CD4-positive, alpha-beta T cell (primary cell): Measurements from ENCODE around the gene CENPS. TPM values are rescaled to one million over a fixed set of nuclear protein-coding genes. Genes with fewer than 3 reads are reported as not detected.

Experiments used
- ATAC-seq: fragments of 200-7000 bp; cut with Tn5 transposase; one replicate; pipeline ENCODE4 v1.10.0; 2022; ENCODE audit warnings: mild to moderate bottlenecking; ENCODE audit not compliant: poor library complexity
- CTCF ChIA-PET: fragments of 350-600 bp; sonication (Branson Sonifier 250); formaldehyde crosslinking; loops from one replicate; lab custom pipeline; 2021; ENCODE audit warnings: antibody characterized with exemption, inconsistent platforms; lab: Charles Lee
- POLR2A ChIA-PET: fragments of 350-600 bp; sonication (Branson Sonifier 250); formaldehyde crosslinking; loops from one replicate; lab custom pipeline; 2021; ENCODE audit warnings: antibody characterized with exemption, inconsistent platforms; lab: Charles Lee
- DNase-seq, 14 experiments: peaks; one replicate each; pipeline ENCODE4 v3.0.0-alpha.2; 2013 to 2020; ENCODE audit warnings: mixed read lengths in 2 of 14
- H3K27ac ChIP-seq, 2 donors: one replicate each; pipeline versions ENCODE4 v1.5.1 to v1.7.0; 2013; ENCODE audit warnings: low read length in 2 of 2, low read depth in 1 of 2, mild to moderate bottlenecking in 1 of 2
- H3K27me3 ChIP-seq, 2 experiments: 1 replicate in 1 of 2; 2 replicates in 1 of 2; pipeline versions ENCODE4 v1.6.1 to v1.7.0; 2013; ENCODE audit warnings: low read length in 2 of 2, control low read depth in 1 of 2, mild to moderate bottlenecking in 1 of 2, moderate library complexity in 1 of 2; ENCODE audit not compliant: insufficient read depth in 2 of 2, control insufficient read depth in 1 of 2
- H3K36me3 ChIP-seq: one replicate; pipeline ENCODE4 v1.6.1; 2013; ENCODE audit warnings: low read length, control low read depth; ENCODE audit not compliant: insufficient read depth
- H3K4me1 ChIP-seq: one replicate; pipeline ENCODE4 v1.6.1; 2013; ENCODE audit warnings: low read length, control low read depth; ENCODE audit not compliant: insufficient read depth
- H3K4me3 ChIP-seq: one replicate; pipeline ENCODE4 v1.5.1; 2013; ENCODE audit warnings: mild to moderate bottlenecking, low read length, moderate library complexity
- H3K9me3 ChIP-seq, 2 experiments: 1 replicate in 1 of 2; 2 replicates in 1 of 2; pipeline versions ENCODE4 v1.6.1 to v1.7.0; 2013; ENCODE audit warnings: low read length in 2 of 2, mild to moderate bottlenecking in 2 of 2, control low read depth in 1 of 2, moderate library complexity in 1 of 2; ENCODE audit not compliant: control insufficient read depth in 1 of 2, insufficient read depth in 1 of 2
- H3K27ac Mint-ChIP-seq: one replicate; pipeline ENCODE4 v1.8.0; 2020; ENCODE audit warnings: mixed read lengths
- H3K27me3 Mint-ChIP-seq: one replicate; pipeline ENCODE4 v1.8.0; 2021; ENCODE audit warnings: mixed read lengths
- H3K36me3 Mint-ChIP-seq: one replicate; pipeline ENCODE4 v1.8.0; 2021; ENCODE audit warnings: low read depth, mixed read lengths
- H3K4me1 Mint-ChIP-seq: one replicate; pipeline ENCODE4 v1.8.0; 2021; ENCODE audit warnings: low read depth, mixed read lengths
- H3K4me3 Mint-ChIP-seq: one replicate; pipeline ENCODE4 v1.8.0; 2020; ENCODE audit warnings: mild to moderate bottlenecking, mixed read lengths
- H3K9me3 Mint-ChIP-seq: one replicate; pipeline ENCODE4 v1.8.0; 2020; ENCODE audit warnings: mixed read lengths
- CTCF ChIP-seq: fragments of 200-600 bp; IDR thresholded peaks from one replicate; pipeline ENCODE4 v1.8.0; 2022; ENCODE audit warnings: antibody characterized with exemption, mild to moderate bottlenecking
- intact Hi-C, 2 experiments: fragments of 100-400 bp; cut with DNase I in 1 of 2; cut with micrococcal nuclease in 1 of 2; formaldehyde crosslinking; loops; one replicate each; pipeline versions ENCODE4 v1.15.1 to v1.9.0; 2023 to 2025; cut with DNase I, micrococcal nuclease
- total RNA-seq, 174 experiments: library from RNA in 2 of 174; stranded (reverse) in 2 of 174; gene quantifications; one replicate each; pipeline ENCODE4 v1.2.3 and lab custom pipeline; 2021 to 2026

CENPS gene
- total RNA-seq, 2 experiments from 2014 or later = 3.7 to 4.0 TPM

- Histone ChIP-seq H3K27ac (peak overlapping the region; percentile 41 to 69), H3K4me1 (peaks cover 45% of the 10 kb centered on the region), H3K9me3 (no peaks in the 10 kb centered on the region), H3K27me3 (no peaks in the 10 kb centered on the region), H3K36me3 (no peaks in the 10 kb centered on the region), H3K4me3 (peak overlapping the region; percentile 73)
- no peak for TF ChIP-seq CTCF
- ChIA-PET CTCF (interaction anchor here (1.0 to 1.3 kb wide), 3 partner anchors 19 to 45 kb away, joined by 3 to 5 read pairs (median 4); partner anchors contain the start of gene CENPS), POLR2A (interaction anchor here (0.5 to 1.4 kb wide), 5 partner anchors 19 to 691 kb away, joined by 4 to 11 read pairs (median 7); partner anchors contain the start of genes CENPS and PGD)
- peaks cover 57% of the 10 kb centered on the region for H3K4me1 Mint-ChIP-seq
- peak overlapping the region; percentile 97 for H3K4me3 Mint-ChIP-seq
- no peaks in the 10 kb centered on the region for H3K9me3 Mint-ChIP-seq
- H3K27me3 Mint-ChIP-seq = no peaks in the 10 kb centered on the region
- peak overlapping the region; percentile 89 for H3K27ac Mint-ChIP-seq
- H3K36me3 Mint-ChIP-seq = peaks cover 17% of the 10 kb centered on the region
- ATAC-seq (no peak), DNase-seq (no peak)
- intact Hi-C loops = loop anchor here (2.0 to 10.0 kb wide), 5 partner anchors 19 to 1757 kb away; partner anchors contain the start of genes H6PD (in 1 of the 2), PGD (in 1 of the 2), TARDBP (in 1 of the 2) and VPS13D (in 1 of the 2)
These were observed 45.3 kb downstream of the CENPS start for GRCh38 chr1:10475510-10475909.

GRCh38 chr1:10479296-10479695 lies 49.1 kb downstream of the CENPS start:
- TF ChIP-seq CTCF = no peak
- Mint-ChIP-seq H3K36me3 (peaks cover 11% of the 10 kb centered on the region), H3K27me3 (no peaks in the 10 kb centered on the region), H3K27ac (no peak overlapping the region), H3K9me3 (no peaks in the 10 kb centered on the region), H3K4me1 (peaks cover 38% of the 10 kb centered on the region), H3K4me3 (no peak overlapping the region)
- no peaks in the 10 kb centered on the region for H3K36me3 ChIP-seq
- CTCF ChIA-PET = no interaction called here
- peaks cover 23% of the 10 kb centered on the region for H3K4me1 ChIP-seq
- no peak overlapping the region for H3K4me3 ChIP-seq
- no peaks in the 10 kb centered on the region for H3K9me3 ChIP-seq
- no peaks in the 10 kb centered on the region for H3K27me3 ChIP-seq
- POLR2A ChIA-PET = no interaction called here
- intact Hi-C loops = loop anchor here (5.0 to 10.0 kb wide), 4 partner anchors 84 to 1753 kb away; partner anchors contain the start of genes H6PD (in 1 of the 2), PGD (in 1 of the 2), TARDBP (in 1 of the 2) and VPS13D (in 1 of the 2)
- DNase-seq (no peak), ATAC-seq (no peak)
- no peak overlapping the region for H3K27ac ChIP-seq

GRCh38 chr1:10480614-10481013 lies 50.4 kb downstream of the CENPS start:
- ChIA-PET CTCF (no interaction called here), POLR2A (no interaction called here)
- intact Hi-C loops = no loop called here
- Histone ChIP-seq H3K27ac (no peak overlapping the region), H3K4me1 (peaks cover 13% of the 10 kb centered on the region), H3K36me3 (no peaks in the 10 kb centered on the region), H3K27me3 (no peaks in the 10 kb centered on the region), H3K9me3 (peaks cover 0 to under 1% of the 10 kb centered on the region in 2 experiments), H3K4me3 (no peak overlapping the region)
- TF ChIP-seq CTCF = no peak
- ATAC-seq = no peak
- Mint-ChIP-seq H3K9me3 (peaks cover 3% of the 10 kb centered on the region), H3K36me3 (peaks cover 14% of the 10 kb centered on the region), H3K27ac (no peak overlapping the region), H3K4me1 (peaks cover 35% of the 10 kb centered on the region), H3K27me3 (no peaks in the 10 kb centered on the region), H3K4me3 (no peak overlapping the region)
- DNase-seq = no peak
